Endometrium (tissue), 2 donors: ENCODE results near the gene CD38.

Experiments used
- FAIRE-seq: peaks from 2 replicates; lab custom pipeline; 2012; peaks lifted over from hg19 to GRCh38; lab: Jason Lieb, UNC
- donor health status: control.
- donor health status: control.

The CD38 gene

GRCh38 chr4:15762460-15762859, 15.7 kb upstream of the CD38 start:
- peak; percentile 31 for FAIRE-seq

GRCh38 chr4:15765391-15765790, 12.7 kb upstream of the CD38 start:
- no peak for FAIRE-seq

- no peak for FAIRE-seq
These were observed 12.0 kb upstream of the CD38 start for GRCh38 chr4:15765910-15766697.

GRCh38 chr4:15766821-15767220, 11.3 kb upstream of the CD38 start:
- FAIRE-seq, result no peak

GRCh38 chr4:15769202-15769601, 8.9 kb upstream of the CD38 start:
- FAIRE-seq, result no peak

- FAIRE-seq, result no peak
These were observed 6.7 kb upstream of the CD38 start for GRCh38 chr4:15771216-15772058.

- FAIRE-seq, result no peak
These were observed 4.1 kb upstream of the CD38 start for GRCh38 chr4:15774020-15774420.

- FAIRE-seq, result no peak
These were observed 1.1 kb upstream of the CD38 start for GRCh38 chr4:15776871-15777648.

GRCh38 chr4:15777697-15778288, 335 bp upstream of the CD38 start:
- FAIRE-seq, result no peak

- peak; percentile 69 for FAIRE-seq
These were observed 1.2 kb downstream of the CD38 start for GRCh38 chr4:15779306-15779705.

GRCh38 chr4:15779809-15780208, 1.7 kb downstream of the CD38 start:
- no peak for FAIRE-seq

- no peak for FAIRE-seq
These were observed 3.4 kb downstream of the CD38 start for GRCh38 chr4:15781427-15782095.

- no peak for FAIRE-seq
These were observed 5.5 kb downstream of the CD38 start for GRCh38 chr4:15783676-15784075.

GRCh38 chr4:15784959-15785634, 7.0 kb downstream of the CD38 start:
- no peak for FAIRE-seq

- no peak for FAIRE-seq
These were observed 8.6 kb downstream of the CD38 start for GRCh38 chr4:15786743-15787142.

- no peak for FAIRE-seq
These were observed 14.8 kb downstream of the CD38 start for GRCh38 chr4:15792974-15793373.

GRCh38 chr4:15793506-15794363, 15.6 kb downstream of the CD38 start:
- FAIRE-seq, result no peak

GRCh38 chr4:15794426-15794825, 16.3 kb downstream of the CD38 start:
- no peak for FAIRE-seq

GRCh38 chr4:15794905-15795304, 16.8 kb downstream of the CD38 start:
- FAIRE-seq, result no peak

- FAIRE-seq, result no peak
These were observed 19.2 kb downstream of the CD38 start for GRCh38 chr4:15797320-15797719.
